HT1080 (cell line): Measurements from ENCODE around the gene CCDC15. TPM values are rescaled to one million over a fixed set of nuclear protein-coding genes. Genes with fewer than 3 reads are reported as not detected.
"Not testable (repeated sequence)": the region's sequence is repeated elsewhere in the genome, so short reads cannot be mapped to it uniquely, and the experiment has no call there.

Experiments used
- DNase-seq: peaks from one replicate; pipeline ENCODE4 v3.0.0-alpha.2; 2015; ENCODE audit warnings: low read depth
- total RNA-seq: library from RNA; depleted of rRNA; stranded (reverse); fragments of >200 nt; shearing (Covaris generic); gene quantifications from 2 replicates; pipeline ENCODE4 v1.2.3, GENCODE V29; 2014

Gene CCDC15
- total RNA-seq, 1 experiment from 2014 or later = 7.4 TPM

DNA sequence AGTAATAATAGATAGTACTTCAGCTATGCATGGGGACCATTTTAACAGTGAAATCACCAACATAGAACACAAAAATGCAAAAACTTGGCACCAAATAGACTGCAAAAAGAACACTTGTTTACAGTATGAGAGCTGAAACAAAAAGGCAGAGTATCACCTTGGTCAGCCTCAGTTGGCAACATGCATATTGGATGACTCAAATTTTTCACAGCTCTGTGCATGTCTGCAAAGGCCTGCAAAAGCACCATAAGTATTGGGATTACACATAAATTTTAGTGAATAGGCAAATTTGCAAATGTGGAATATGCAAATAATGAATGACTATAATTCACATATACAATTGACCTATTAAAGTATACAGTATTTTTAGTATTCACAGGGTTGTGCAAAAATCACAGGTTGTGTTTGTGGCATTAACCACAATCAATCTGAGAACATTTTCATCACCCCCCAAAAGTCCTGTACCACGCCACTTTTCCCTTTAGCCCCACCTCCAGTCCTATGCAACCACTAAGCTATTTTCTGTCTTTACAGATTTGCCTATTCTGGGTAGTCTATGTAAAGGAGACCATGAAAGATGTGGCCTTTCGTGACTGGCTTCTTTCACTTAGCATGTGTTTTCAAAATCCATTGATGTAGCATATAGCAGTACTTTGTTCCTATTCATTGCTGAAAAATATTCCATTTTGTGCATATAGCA, 47.2 kb downstream of the CCDC15 start:
- DNase-seq = no peak

DNA sequence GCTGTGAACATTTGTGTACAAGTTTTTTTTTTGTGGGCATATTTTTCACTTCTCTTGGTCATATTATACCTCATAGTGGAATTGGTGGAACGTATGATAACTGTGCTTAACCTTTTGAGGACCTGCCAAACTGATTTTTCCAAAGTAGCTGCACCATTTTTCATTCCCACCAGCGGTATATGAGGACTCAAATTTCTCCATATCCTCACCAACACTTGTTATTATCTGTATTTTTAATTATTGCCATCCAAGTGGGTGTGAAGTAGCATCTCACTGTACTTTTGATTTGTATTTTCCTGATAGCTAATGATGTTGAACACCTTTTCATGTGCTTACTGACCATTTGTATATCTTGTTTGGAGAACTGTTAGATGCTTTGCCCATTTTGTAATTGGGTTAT, 47.8 kb downstream of the CCDC15 start:
- no peak for DNase-seq

DNA sequence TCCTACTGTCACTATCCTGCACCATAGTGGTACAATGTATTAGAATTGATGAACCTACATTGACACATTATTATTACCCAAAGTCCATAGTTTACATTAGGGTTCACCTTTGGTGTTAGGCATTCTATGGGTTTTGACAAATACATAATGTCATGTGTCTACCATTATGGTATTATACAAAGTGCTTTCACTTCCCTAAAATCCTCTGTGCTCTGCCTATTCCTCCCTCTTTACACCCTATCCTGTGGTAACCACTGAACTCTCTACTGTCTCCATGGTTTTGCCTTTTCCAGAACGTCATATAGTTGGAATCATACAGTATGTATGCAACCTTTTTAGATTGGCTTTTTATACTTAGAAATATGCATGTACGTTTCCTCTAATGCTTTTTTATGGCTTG, 51.5 kb downstream of the CCDC15 start:
- DNase-seq = no peak

DNA sequence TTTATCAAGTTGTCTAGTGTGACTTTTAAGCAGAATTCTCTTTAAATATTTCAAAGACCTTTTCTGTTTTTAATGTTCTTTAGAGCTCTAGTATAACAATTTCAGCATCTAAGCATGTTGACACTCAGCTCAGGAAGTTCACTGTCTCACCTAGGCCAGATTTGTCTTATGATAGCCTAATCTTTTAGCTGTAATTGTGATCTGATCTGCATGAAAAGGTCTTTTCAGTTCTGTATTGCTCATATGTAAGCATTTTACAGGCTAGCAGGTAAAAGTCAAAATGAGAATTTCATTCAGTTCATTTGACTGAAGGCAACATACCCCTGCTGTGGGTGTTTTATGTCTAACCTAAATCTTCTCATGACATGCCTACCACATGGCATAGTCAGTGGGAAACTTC, 62.4 kb downstream of the CCDC15 start:
- DNase-seq = no peak

DNA sequence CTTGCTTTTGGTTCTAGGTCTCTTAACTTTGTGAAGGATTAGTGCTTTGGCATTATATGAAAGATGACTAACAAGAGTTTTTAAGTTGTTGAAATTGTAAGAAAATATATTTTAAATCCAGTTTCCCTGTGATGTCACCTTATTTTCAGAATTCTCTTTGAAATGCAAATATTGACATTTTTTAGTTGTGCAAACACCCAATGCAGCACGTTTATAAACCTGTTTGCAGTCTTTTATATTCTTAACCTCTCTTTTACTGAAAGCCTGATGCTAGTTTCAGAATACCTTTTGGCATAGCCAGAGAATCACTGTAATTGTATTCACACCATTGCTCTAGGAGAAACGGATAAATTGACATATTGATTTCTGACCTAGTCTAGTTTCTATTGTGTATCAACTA, 66.3 kb downstream of the CCDC15 start:
- no peak for DNase-seq

DNA sequence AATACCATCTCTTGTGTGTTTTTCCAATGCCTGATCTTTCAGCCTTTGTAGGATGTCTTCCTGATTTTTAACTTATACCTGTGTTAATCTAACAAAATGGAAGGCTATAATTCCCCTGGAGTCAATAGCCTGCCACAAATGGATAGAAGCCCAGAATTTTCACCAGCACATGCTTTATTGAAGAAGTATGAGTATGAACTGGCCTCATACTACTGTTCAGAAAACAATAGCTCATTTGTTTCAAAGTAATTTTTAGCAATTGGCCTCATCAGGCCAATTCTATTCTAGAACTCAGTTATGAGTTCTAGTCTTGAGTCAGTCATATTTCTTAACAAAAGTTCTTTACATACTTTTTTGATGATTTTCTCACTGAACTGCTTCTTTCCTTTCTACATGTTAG, 68.5 kb downstream of the CCDC15 start:
- DNase-seq = peak; percentile 16

DNA sequence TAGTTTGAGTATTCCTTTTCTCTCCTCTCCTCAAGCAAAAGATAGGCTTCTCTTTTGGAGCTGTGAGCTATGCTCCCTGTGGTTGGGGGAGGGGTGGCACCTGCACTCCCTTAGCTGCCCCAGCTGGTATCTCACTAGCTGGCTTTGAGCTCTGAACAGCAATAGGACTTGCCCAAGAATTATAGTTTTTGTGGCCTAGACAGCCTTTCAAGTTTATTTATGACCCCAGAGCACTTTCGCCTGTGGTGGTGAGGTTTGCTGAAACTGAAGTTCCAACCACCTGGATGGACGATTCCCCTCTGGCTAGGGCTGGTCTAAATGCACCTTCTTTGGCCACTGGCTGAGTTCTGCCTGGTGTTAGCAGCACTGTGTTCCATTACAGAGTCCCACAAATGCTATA, 72.0 kb downstream of the CCDC15 start:
- DNase-seq = no peak

DNA sequence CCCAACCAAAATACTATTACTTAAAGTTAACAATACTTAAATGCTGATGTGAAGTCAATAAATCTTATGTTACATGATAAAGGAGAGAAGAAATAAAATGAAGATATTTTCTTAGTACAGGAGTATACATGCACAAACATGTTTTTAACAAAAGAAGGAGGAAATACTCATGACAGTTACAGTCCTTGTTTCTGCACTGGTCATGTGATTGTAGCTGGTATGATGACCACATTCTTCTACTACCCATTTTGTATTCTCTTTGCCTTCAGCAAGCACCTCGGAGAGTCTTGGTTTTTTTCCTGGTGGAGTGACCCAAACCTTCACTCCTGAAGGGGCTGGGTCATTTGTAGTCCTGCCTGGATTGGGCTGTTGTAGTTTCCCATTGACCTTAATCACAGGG, 75.4 kb downstream of the CCDC15 start:
- not testable (repeated sequence) for DNase-seq

DNA sequence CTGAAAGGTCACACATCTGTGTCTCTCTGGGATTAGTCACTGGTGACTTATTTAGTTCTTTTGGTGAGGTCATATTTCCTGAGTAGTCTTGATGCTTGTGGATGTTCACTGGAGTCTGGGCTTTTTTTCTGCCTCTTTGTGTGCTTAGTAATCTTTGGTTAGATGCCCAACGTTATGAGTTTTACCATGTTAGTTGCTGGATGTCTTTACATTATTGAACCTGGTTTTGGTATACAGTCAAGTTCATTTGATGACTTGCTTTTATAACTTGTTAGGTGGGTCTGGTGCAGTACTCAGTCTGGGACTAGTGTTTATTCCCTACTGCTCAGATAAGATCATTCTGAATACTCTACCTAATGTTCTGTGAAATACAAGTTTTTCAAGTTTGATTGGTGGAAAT, 82.9 kb downstream of the CCDC15 start:
- peak; percentile 93 for DNase-seq

DNA sequence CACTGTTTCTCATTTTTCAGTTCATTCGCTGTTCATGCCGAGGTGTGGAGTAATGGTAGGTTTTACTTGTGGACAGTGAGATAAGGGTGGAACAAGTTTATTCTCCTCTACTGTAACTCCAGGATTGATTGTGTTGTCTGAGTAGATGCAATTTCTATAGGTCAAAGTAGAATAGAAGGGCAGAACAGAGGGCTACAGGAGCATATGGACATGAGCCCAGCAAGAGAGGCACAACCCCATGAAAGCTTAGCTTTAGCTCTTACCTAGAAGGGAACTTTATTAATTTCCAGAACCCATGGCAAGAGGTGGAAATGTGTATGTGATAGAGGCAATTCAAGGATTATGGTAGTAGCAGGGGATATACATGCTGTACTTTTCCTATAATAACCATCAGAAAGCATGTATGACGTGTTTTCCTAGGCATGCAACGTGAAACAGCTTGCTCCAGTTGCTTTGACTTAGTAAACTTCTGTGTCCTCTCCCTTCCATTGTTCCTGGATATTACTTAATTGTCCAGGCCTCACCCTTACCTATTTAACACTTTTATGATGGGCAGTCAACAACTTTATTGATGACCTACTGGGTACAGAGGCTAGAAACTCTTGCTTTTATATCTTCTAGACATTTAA, 95.3 kb downstream of the CCDC15 start:
- no peak for DNase-seq

DNA sequence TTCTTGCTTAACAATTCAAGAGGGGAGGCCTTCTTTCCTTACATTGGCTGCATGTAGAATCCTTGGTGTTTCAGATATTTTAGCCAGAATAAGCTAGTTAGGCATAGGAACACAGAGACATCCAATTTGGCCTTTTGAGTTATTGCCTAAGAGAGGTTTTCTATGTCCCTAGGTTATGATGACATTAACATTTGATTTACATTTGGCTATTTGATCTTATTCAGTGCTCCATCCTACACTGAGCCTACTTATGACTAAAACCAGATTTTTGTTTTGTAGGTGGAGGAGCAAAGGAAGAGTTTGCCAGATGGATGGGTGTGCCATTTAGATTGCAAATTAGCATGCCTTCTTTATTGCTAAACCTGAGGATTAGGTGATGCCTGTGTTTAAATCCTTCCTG, 98.0 kb downstream of the CCDC15 start:
- DNase-seq = no peak

DNA sequence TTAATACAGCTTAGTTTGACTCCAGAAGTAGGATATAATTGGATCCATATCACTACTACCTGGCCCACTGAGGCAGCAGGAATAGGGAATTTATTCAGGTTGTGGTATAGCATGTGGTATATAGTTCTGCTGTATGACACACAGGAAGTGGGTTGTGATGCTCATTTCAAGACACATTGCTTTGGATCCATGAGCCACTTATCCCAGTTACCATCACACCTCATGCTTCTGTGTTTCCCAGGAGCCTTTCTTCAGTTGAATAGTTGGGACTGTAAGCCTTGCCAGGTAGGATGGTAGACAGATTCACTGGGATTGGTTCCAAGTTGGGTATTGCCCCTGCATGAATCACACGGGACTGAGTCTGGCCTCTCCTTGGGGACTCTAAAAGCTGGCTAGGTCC, 99.2 kb downstream of the CCDC15 start:
- peak; percentile 74 for DNase-seq

DNA sequence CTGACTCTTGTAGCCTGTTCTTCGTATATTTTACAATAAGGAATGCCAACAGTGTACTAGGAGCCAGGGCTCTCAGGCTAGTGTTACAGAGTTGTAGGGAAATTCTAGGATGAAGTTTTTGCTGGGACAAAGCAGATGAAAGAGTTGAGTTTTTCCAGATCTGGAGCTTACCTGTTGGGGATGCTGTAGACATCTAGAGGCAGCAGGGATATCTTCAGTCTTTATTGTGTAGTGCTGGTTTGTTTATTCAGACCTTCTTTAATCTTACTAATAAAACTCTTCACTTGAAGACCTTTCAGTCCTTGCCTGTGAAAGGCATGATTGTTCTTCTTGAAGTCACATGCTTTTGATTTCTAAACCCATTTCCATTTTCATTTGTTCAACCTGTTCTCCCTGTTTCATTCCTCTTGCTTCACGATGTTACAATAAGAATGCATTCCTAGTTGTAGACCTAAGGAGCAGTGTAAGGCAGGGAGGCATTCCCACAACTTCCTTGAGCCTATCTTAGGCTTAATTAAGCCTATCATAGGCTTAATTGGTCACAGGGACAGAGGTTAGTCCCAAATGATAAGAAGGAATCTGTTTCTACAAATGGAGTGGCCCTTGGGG, 101.2 kb downstream of the CCDC15 start:
- no peak for DNase-seq

DNA sequence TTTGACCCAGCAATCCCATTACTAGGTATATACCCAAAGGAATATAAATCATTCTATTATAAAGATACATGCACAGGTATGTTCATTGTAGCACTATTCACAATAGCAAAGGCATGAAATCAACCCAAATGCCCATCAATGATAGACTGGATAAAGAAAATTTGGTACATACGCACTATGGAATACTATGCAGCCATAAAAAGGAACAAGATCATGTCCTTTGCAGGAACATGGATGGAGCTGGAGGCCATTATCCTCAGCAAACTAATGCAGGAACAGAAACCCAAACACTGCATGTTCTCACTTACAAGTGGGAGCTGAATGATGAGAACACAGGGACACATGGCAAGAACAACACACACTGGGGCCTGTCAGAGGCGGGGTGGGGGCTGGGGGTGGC, 102.1 kb downstream of the CCDC15 start:
- not testable (repeated sequence) for DNase-seq

DNA sequence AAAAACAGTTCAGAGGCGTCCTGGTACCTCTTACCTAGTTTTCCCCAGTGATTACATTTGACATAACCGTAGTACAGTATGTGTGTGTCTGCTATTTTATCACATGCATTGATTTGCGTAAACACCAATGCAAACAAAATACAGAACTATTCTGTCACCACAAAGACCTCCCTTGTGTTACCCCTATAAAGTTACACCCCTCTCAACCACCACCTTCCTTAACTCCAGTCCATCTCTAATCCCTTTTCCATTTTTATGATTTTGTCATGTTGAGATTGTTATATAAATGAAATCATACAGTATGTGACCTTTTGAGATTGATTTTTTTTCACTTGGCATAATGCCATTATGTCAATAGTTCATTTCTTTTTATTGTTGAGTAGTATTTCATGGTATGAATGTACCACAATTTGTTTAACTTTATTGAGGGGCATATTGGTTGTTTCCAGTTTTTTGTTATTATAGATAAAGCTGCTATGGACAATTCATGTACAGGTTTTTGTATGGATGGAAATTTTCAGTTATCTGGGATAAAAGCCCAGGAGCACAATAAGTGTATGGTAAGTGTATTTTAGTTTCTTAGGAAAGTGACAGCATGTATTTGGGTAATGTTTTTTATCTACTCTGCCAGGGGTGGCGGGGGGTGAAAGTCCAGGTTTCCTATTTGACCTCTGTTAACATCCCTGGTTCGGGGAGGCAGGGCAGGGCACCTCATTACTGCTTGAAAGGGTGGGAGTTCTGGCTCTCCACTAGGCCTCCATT, 103.1 kb downstream of the CCDC15 start:
- DNase-seq = no peak

DNA sequence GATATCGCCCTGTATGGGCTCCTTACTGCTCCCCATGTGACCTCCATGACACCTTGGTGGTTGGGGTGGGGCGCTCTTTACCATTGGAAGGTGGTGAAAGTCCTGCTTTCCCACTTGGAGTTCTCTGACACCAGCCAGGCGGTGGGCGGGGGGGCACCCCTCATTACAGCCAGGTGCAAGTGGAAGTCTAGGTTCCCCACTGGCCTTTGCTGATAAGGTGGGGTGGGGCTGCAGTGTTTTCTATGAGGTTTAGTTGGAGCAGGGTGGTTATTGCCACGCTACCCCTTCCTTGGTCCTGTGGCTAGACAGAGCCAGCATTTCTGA, 103.7 kb downstream of the CCDC15 start:
- no peak for DNase-seq

DNA sequence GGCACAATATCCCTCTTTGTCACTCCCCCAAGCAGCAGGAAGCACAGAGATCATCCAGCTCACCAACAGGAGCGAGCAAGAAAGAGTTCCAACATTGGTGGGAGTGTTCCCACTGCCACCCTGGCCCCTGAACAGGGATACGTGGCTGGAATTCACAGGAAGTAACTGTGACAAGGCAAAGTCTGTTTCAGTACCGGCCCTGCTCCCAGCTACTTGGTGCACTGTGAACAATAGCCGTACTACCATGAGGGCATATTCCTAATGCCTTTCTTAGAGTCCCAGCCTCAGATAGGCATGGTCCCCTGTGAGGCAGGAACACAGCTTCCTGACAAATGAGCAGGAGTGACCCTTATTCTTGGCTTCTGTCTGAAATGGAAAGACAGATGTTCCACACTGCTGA, 107.3 kb downstream of the CCDC15 start:
- DNase-seq = no peak

DNA sequence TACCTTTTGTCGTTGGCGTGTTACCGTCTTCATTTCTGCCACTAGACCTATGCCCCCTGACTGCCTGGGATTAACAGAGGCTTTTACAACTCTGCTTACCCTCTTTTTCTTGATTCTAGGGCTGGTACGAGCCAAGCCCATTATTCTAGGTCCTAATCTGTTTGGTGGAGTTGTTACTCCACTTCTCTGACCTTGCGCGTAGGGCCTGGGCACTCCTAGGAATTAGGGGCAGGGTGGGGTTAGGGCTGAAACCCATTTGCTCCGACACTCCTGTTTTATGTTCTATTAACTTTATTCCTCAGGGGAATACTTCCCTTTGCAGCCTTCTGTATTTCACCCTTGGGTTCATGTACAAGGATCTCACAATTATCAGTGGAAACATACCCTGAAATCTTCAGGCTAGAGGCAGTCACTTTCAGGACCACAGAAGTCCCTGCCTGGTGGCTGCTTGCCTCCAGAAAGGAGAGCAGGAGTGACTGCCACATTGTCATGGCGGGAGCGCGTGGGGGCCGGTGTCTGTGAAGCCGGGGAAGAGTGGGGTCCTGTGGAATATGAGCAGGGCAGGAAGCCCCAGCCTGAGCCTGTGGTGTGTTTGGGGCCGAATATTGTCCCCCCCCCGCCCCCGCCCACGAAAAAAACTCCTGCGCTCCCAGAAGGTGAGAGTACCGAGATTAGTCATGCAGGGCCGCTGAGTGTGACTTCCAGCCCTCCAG, 108.4 kb downstream of the CCDC15 start:
- DNase-seq = no peak

DNA sequence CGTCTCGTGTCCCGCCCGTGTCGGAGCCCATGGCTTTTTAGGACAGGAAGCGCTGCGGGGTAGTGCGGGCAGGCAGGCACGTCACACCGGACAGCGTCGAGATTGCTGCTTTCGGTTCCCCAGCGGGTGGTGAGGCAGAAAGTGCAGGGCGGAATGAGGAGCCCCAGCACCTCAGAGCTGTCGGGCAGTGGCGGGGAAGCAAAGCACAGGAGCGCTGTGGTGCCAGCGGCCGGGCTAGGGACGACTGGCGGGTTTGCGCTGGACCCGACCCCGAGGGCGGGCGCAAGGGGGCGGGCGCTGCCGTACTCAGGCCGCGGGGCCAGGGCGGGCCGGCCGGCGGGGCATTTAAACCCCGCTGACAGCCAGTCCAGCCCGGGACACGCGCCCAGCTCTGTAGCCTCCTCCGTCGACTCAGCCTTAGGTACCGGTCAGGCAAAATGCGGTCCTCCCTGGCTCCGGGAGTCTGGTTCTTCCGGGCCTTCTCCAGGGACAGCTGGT, 109.0 kb downstream of the CCDC15 start, which contains the start of gene SLC37A2:
TSS of gene SLC37A2 (plus strand) at position 375 of the 498 bp plus-strand sequence. CDS start at position 438, 63 bp downstream.
- peak; percentile 72 for DNase-seq

DNA sequence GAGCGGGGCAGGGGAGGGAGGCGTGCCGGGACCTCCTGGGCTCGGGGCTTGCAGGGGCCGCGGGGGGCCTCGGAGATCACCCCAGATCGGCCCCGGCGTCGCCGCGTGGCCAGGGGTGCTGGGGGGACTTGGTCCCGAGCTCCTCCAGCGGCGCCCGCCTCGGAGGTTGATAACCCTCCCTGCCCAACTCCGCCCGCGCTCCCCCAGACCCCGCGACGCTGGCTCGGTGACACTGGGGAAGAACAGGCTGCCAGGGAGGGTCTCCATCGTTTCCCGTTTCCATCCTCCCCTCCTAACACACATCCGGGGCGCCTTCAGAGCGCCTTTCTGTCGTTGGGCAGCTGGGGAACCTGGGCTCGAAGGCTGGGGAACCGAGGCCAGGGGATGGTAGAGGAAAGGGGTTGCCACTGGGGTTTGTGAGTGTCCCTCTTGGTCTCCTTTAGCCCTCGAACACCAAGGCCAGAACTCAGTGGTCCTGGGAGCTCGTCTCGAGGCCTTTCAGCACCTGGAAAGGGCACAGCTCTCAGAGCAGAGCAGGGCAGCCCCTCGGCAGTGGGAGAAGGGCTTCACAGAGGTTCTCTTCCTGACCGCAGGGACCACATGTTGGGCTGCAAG, 109.5 kb downstream of the CCDC15 start:
- peak; percentile 21 for DNase-seq

DNA sequence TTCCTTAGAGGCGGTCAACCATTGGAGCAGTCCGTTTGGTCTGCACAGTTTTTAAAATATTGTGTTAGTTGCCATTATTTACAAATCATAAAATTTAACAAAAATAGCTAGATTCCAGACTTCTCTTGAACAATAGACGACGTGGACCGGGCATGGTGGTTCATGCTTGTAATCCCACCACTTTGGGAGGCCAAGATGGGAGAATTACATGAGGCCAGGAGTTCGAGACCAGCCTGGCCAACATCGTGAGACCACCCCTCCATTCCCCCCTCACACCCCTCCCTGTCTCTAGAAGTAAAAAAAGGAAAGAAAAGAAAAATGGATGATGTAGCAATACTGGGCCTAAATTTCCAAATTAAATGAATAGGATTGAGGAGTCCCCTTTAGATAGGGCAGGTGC, 110.1 kb downstream of the CCDC15 start:
- no peak for DNase-seq
